ENCODE measurements around the gene MVK. TPM values are rescaled to one million over a fixed set of nuclear protein-coding genes. Genes with fewer than 3 reads are reported as not detected.

MVK gene
- total RNA-seq, 4 donors from 2014 or later, result 6.2 to 18.7 (median 12.2) TPM

GRCh38 chr12:109596418-109597244, 23.0 kb downstream of the MVK start:
- no peak for TF ChIP-seq CTCF (IDR thresholded peaks at IDR 0.05)
- no peak for TF ChIP-seq POLR2AphosphoS5 (IDR thresholded peaks at IDR 0.05)
- TF ChIP-seq POLR2A (IDR thresholded peaks at IDR 0.05; ENCODE audit: low read depth), result no peak
- no peak for TF ChIP-seq EP300 (IDR thresholded peaks at IDR 0.05)
- WGBS, result 95% methylated on average over 14 of the region's 24 CpGs
- no peaks in the 10 kb centered on the region for H3K27me3 ChIP-seq
- no peaks in the 10 kb centered on the region for H3K9me3 ChIP-seq
- DNase-seq (ENCODE audit: extremely low spot score), result no peak
- no peak overlapping the region for H3K4me3 ChIP-seq
- H3K27ac ChIP-seq (replicated peaks in 1 of 4), result no peak overlapping the region
- intact Hi-C loops (cut with DNase I), result loop anchor here (1.0 to 5.0 kb wide), 2 partner anchors 116 to 179 kb away; partner anchors contain the start of gene FAM222A
- H3K4me1 ChIP-seq, result peaks cover 8 to 13% (median 10%) of the 10 kb centered on the region in 4 donors
- H3K36me3 ChIP-seq, result peaks cover 0 to 52% (median 31%) of the 10 kb centered on the region in 4 donors

DNA sequence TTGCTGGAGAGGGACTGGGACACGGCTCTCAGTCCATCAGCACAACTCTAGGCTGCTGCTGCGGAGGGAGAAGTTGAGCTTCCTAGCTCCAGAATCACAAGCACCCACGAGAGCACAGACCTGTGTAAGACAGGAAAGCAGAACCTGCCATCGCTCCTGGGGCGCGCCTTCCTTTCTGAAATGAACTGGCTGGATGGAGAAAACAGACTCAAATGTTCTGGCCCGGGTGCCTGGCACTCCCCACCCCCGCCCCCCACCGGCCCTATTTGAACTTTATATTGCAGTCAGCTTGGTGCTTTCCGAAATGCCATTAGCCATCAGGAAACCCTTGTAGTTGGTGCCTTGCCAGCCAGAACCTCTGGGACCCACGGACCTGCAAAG, 23.8 kb downstream of the MVK start:
- Histone ChIP-seq H3K36me3 (peaks cover 0 to 45% (median 23%) of the 10 kb centered on the region in 4 donors), H3K27ac (replicated peaks in 1 of 4) (no peak overlapping the region), H3K4me1 (peaks cover 8 to 13% (median 10%) of the 10 kb centered on the region in 4 donors), H3K27me3 (no peaks in the 10 kb centered on the region), H3K4me3 (no peak overlapping the region), H3K9me3 (no peaks in the 10 kb centered on the region)
- TF ChIP-seq POLR2AphosphoS5 (IDR thresholded peaks at IDR 0.05), result no peak
- TF ChIP-seq EP300 (IDR thresholded peaks at IDR 0.05), result no peak
- TF ChIP-seq CTCF (IDR thresholded peaks at IDR 0.05), result no peak
- TF ChIP-seq POLR2A (IDR thresholded peaks at IDR 0.05; ENCODE audit: low read depth), result no peak
- WGBS, result 43% methylated on average over 11 of the region's 11 CpGs
- no peak for DNase-seq (ENCODE audit: extremely low spot score)
- intact Hi-C loops (cut with DNase I), result loop anchor here (1.0 to 5.0 kb wide), 2 partner anchors 115 to 178 kb away; partner anchors contain the start of gene FAM222A

DNA sequence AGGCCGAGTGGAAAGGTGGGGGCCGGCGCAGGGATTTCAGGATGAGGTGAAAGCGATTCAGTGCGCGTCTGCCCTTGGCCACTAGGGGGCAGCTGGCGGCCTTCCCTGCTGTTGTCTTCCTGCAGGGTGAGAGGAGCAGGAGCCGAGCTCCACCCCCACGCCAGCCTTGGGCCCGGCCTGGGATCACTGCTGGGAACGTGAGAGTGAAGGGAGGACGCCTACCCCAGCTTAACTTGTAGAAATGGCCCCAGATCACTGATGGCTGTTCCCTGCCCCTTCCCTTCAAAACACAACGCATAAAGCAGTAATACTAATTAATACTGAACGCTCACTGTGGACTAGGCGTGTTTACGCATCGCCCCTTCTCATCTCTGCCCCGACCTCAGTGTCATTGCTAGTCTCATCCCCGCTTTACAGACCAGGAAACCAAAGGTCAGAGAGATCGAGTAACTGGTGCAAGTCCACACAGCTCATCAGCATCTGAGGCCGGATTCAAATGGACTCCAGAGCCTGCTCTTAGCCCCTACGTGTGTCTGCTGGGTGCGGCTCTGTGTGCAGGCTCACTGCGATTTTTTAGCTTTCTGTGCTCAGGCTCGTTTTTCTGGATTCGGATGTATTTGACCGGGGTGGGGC, 24.3 kb downstream of the MVK start:
- peaks cover 8 to 13% (median 10%) of the 10 kb centered on the region in 4 donors for H3K4me1 ChIP-seq
- intact Hi-C loops (cut with DNase I), result loop anchor here (1.0 to 5.0 kb wide), 2 partner anchors 114 to 177 kb away; partner anchors contain the start of gene FAM222A
- no peaks in the 10 kb centered on the region for H3K9me3 ChIP-seq
- peak; percentile 96 for DNase-seq (ENCODE audit: extremely low spot score)
- WGBS, result 58% methylated on average over 19 of the region's 27 CpGs
- TF ChIP-seq POLR2AphosphoS5 (IDR thresholded peaks at IDR 0.05) (peak in 1 of 2 donors; percentile 28), CTCF (IDR thresholded peaks at IDR 0.05) (peak; percentile 95 to 99 (median 97)), POLR2A (IDR thresholded peaks at IDR 0.05; ENCODE audit: low read depth) (no peak)
- no peak overlapping the region for H3K27ac ChIP-seq (replicated peaks in 1 of 4)
- H3K36me3 ChIP-seq, result peaks cover 0 to 40% (median 21%) of the 10 kb centered on the region in 4 donors
- H3K4me3 ChIP-seq, result no peak overlapping the region
- H3K27me3 ChIP-seq, result peaks cover 0 to 4% (median 0%) of the 10 kb centered on the region in 4 donors

- peaks cover 0 to 7% (median 0%) of the 10 kb centered on the region in 4 donors for H3K27me3 ChIP-seq
- H3K9me3 ChIP-seq, result no peaks in the 10 kb centered on the region
- DNase-seq (ENCODE audit: extremely low spot score), result no peak
- peaks cover 8 to 13% (median 10%) of the 10 kb centered on the region in 4 donors for H3K4me1 ChIP-seq
- no peak for TF ChIP-seq POLR2AphosphoS5 (IDR thresholded peaks at IDR 0.05)
- no peak for TF ChIP-seq CTCF (IDR thresholded peaks at IDR 0.05)
- no peak for TF ChIP-seq POLR2A (IDR thresholded peaks at IDR 0.05; ENCODE audit: low read depth)
- no peak for TF ChIP-seq EP300 (IDR thresholded peaks at IDR 0.05)
- H3K36me3 ChIP-seq, result peaks cover 0 to 34% (median 19%) of the 10 kb centered on the region in 4 donors
- no peak overlapping the region for H3K4me3 ChIP-seq
- 83% methylated on average over 9 of the region's 11 CpGs for WGBS
- intact Hi-C loops (cut with DNase I), result loop anchor here (5.0 kb wide), 1 partner anchor 114 kb away; the partner anchor contains the start of gene FAM222A
- H3K27ac ChIP-seq (replicated peaks in 1 of 4), result no peak overlapping the region
These were observed 24.8 kb downstream of the MVK start for GRCh38 chr12:109598428-109598854.

Data from esophagus muscularis mucosa (tissue), 4 donors.